ENCODE data around the gene MRPL4. TPM values are rescaled to one million over a fixed set of nuclear protein-coding genes. Genes with fewer than 3 reads are reported as not detected.

The MRPL4 gene
- total RNA-seq, 1 donor from 2014 or later: 96.3 TPM

DNA sequence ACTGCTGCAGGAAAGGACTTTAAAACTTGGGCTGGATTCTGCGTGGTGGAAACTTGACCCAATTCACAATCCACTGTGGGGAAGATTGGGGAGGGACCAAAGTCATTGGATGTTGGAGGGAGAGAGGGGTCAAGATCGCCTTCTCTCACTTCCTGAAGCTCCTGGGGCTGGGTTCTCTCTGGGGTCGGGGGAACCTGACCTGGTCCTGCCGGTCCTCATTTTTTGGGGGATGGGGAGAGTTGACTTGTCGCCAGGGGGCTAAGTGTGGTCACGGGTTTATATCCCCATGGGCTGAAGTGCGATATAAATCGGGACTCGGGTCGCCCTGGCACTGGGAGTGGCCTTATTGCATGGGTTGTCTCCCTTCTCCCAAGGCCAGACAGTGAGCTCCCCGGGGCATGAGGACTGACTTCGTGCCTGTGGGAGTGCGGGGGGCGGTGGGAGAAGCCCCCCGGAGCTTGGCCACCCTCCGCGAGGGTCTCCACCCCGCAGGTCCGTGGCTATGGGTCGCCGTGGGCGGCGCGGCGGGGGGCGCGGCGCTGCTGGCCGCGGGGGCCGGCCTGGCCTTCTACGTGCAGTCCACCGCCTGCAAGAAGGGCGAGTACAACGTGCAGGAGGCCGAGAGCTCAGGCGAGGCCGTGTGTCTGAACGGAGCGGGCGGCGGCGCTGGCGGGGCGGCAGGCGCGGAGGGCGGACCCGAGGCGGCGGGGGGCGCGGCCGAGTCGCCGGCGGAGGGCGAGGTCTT lies 44.0 kb downstream of the MRPL4 start:
- Histone ChIP-seq H3K36me3 (ENCODE audit: control insufficient read depth, insufficient read depth, low read length) (no peaks in the 10 kb centered on the region), H3K4me3 (ENCODE audit: low read depth, low read length) (no peak overlapping the region), H3K27me3 (ENCODE audit: control insufficient read depth, insufficient read depth, low read length) (peaks cover 59% of the 10 kb centered on the region)
- DNase-seq (ENCODE audit: low read depth): no peak
- TF ChIP-seq, protein P1, sequence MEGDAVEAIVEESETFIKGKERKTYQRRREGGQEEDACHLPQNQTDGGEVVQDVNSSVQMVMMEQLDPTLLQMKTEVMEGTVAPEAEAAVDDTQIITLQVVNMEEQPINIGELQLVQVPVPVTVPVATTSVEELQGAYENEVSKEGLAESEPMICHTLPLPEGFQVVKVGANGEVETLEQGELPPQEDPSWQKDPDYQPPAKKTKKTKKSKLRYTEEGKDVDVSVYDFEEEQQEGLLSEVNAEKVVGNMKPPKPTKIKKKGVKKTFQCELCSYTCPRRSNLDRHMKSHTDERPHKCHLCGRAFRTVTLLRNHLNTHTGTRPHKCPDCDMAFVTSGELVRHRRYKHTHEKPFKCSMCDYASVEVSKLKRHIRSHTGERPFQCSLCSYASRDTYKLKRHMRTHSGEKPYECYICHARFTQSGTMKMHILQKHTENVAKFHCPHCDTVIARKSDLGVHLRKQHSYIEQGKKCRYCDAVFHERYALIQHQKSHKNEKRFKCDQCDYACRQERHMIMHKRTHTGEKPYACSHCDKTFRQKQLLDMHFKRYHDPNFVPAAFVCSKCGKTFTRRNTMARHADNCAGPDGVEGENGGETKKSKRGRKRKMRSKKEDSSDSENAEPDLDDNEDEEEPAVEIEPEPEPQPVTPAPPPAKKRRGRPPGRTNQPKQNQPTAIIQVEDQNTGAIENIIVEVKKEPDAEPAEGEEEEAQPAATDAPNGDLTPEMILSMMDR (IDR thresholded peaks at IDR 0.05; ENCODE audit: insufficient read depth, low read length, poor library complexity, severe bottlenecking): no peak

DNA sequence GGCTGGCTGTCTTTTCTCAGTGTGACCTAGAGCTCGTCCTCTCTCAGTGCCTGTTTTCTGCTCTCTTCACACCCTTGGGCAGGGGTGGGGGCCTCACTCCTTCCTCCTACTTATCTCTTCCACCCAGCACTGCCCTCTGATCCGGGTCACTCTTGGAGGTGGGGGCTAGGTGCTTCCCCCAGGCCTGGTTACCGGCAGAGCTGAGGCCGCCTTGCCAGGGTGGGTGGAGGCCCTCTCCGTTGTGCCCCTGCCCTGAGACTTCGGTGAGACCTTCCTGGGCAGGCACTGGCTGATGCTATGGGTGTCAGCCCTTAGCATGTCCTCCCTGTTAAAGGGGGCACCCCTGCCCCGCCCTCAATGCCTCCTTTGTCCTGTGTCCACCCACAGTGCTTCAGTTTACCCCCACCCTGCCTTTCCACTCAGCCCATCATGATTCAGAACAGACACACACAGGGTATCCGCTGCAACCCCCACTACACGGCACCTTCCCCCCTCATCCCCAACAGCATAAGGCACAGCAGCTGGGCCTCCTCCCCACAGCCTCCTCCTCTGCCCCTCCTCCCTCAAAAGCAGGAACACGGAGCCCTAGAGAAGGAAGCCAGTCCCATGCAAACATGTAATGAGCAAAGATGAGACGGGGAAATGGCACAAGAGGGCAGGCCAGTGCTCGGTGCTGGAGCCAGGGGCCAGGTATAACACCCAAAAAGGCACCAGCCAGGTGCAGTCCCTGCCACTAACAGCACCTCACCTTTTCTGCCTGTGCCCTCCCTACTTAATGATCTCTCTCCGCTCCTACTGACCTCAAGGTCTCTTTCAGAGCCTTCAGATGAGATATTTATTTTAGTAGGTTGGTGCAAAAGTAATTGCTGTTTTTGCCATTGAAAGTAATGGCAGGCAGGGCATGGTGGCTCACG lies 47.8 kb downstream of the MRPL4 start:
- TF ChIP-seq, protein P1 (IDR thresholded peaks at IDR 0.05; ENCODE audit: insufficient read depth, low read length, poor library complexity, severe bottlenecking): no peak
- Histone ChIP-seq H3K36me3 (ENCODE audit: control insufficient read depth, insufficient read depth, low read length) (no peaks in the 10 kb centered on the region), H3K4me3 (ENCODE audit: low read depth, low read length) (no peak overlapping the region), H3K27me3 (ENCODE audit: control insufficient read depth, insufficient read depth, low read length) (peaks cover 21% of the 10 kb centered on the region)
- no peak for DNase-seq (ENCODE audit: low read depth)

- no peaks in the 10 kb centered on the region for H3K27me3 ChIP-seq (ENCODE audit: control insufficient read depth, insufficient read depth, low read length)
- DNase-seq (ENCODE audit: low read depth): no peak
- H3K36me3 ChIP-seq (ENCODE audit: control insufficient read depth, insufficient read depth, low read length): no peaks in the 10 kb centered on the region
- TF ChIP-seq, protein P1 (IDR thresholded peaks at IDR 0.05; ENCODE audit: insufficient read depth, low read length, poor library complexity, severe bottlenecking): no peak
- H3K4me3 ChIP-seq (ENCODE audit: low read depth, low read length): no peak overlapping the region
These were observed 53.3 kb downstream of the MRPL4 start for GRCh38 chr19:10305139-10305806.

GRCh38 chr19:10306327-10306726 lies 54.3 kb downstream of the MRPL4 start:
- H3K4me3 ChIP-seq (ENCODE audit: low read depth, low read length): no peak overlapping the region
- TF ChIP-seq, protein P1 (IDR thresholded peaks at IDR 0.05; ENCODE audit: insufficient read depth, low read length, poor library complexity, severe bottlenecking): no peak
- no peaks in the 10 kb centered on the region for H3K36me3 ChIP-seq (ENCODE audit: control insufficient read depth, insufficient read depth, low read length)
- H3K27me3 ChIP-seq (ENCODE audit: control insufficient read depth, insufficient read depth, low read length): no peaks in the 10 kb centered on the region
- DNase-seq (ENCODE audit: low read depth): no peak

DNA sequence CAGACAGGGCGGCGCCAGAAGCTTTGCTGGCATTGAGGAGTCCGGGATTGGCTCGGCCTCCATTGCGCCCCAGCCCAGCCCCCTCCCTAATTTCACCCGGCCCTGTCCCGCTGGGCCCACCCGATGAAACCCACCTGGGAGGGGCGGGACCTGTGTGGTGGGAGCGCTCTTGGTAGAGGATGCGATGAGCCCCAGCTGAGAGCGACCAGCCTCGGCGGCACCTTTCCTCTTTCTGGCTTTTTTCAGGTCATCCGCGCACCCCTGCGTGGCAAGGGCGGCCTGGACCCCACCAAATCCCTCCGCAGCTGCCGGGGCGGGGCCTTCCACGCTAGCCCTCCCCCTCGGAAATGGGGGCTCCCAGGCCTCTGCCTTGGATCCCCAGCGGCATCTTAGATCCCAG lies 57.4 kb downstream of the MRPL4 start, which contains the start of gene ZGLP1:
Gene ZGLP1 (minus strand): TSS at position 393 of the 400 bp plus-strand sequence.
- Histone ChIP-seq H3K36me3 (ENCODE audit: control insufficient read depth, insufficient read depth, low read length) (no peaks in the 10 kb centered on the region), H3K27me3 (ENCODE audit: control insufficient read depth, insufficient read depth, low read length) (no peaks in the 10 kb centered on the region), H3K4me3 (ENCODE audit: low read depth, low read length) (no peak within 1 kb of the TSS)
- TF ChIP-seq, protein P1 (IDR thresholded peaks at IDR 0.05; ENCODE audit: insufficient read depth, low read length, poor library complexity, severe bottlenecking): no peak
- DNase-seq (ENCODE audit: low read depth): no peak

Other genes starting within 250 kb of the MRPL4 start
- gene COL5A3, start 241.7 kb upstream of the MRPL4 start, total RNA-seq: 0.79 and 1.3 TPM in 2 replicates
- not detected in 2 replicates for gene RDH8, start 238.7 kb upstream of the MRPL4 start, total RNA-seq
- 32.1 and 35.3 TPM in 2 replicates for gene SHFL, start 165.9 kb upstream of the MRPL4 start, total RNA-seq
- 0.96 TPM in 1 of 2 replicates, not detected in the other for gene ANGPTL6, start 149.5 kb upstream of the MRPL4 start, total RNA-seq
- gene PPAN, start 145.9 kb upstream of the MRPL4 start, total RNA-seq: 50.0 and 63.4 TPM in 2 replicates
- gene P2RY11, start 140.5 kb upstream of the MRPL4 start, total RNA-seq: 6.3 and 9.4 TPM in 2 replicates
- 321 and 329 TPM in 2 replicates for gene EIF3G, start 132.3 kb upstream of the MRPL4 start, total RNA-seq
- 66.9 and 75.6 TPM in 2 replicates for gene DNMT1, start 57.3 kb upstream of the MRPL4 start, total RNA-seq
- gene S1PR2, start 20.9 kb upstream of the MRPL4 start, total RNA-seq: 8.3 and 9.4 TPM in 2 replicates
- gene ICAM1, start 18.9 kb downstream of the MRPL4 start, total RNA-seq: 155 TPM in 2 replicates
- 0.13 TPM in 1 of 2 replicates, not detected in the other for gene ICAM4, start 34.7 kb downstream of the MRPL4 start, total RNA-seq
- gene ICAM5, start 37.7 kb downstream of the MRPL4 start, total RNA-seq: 0.38 and 3.8 TPM in 2 replicates
- 2.3 and 2.9 TPM in 2 replicates for gene ZGLP1, start 57.6 kb downstream of the MRPL4 start, total RNA-seq
- gene FDX2, start 63.8 kb downstream of the MRPL4 start, total RNA-seq: 43.5 and 73.5 TPM in 2 replicates
- gene RAVER1, start 81.3 kb downstream of the MRPL4 start, total RNA-seq: 32.9 and 45.6 TPM in 2 replicates
- gene ICAM3, start 87.4 kb downstream of the MRPL4 start, total RNA-seq: 4.7 and 6.8 TPM in 2 replicates
- gene TYK2, start 128.4 kb downstream of the MRPL4 start, total RNA-seq: 64.8 and 104 TPM in 2 replicates
- 309 and 327 TPM in 2 replicates for gene CDC37, start 151.3 kb downstream of the MRPL4 start, total RNA-seq
- 1.7 and 1.8 TPM in 2 replicates for gene PDE4A, start 168.3 kb downstream of the MRPL4 start, total RNA-seq

Measured in kidney epithelial cell (primary cell).